ENCODE measurements around the gene PPP2R2C.

The PPP2R2C gene

DNA sequence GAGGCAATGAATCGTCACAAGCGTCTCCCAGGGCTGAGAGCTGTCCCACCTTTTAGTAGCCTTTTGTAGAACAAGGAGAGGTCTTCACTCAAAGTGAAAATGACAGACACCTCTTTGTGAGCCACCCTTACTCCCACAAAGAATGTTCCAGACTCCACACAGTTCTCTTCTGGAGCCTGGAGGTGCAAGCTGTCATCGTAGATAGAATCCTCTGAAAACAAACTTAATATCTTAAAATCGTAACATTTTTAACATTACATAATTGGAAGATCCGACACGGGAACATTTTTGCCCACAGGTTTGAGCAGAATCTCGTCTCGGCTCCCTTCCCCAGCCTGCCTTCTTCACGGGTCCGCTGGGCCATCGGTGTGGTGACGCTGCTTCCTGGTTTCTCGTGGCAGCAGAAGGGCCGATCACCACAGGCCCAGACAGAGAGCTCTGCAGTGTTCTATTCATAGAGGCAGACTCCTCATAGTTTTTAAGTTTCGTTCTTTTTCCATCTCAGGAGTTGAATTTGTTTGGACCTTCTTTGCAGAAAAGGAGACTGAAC is 175.1 kb downstream of the PPP2R2C start:
- peaks cover 0 to 4% (median 0%) of the 10 kb centered on the region in 4 experiments for H3K36me3 ChIP-seq (ENCODE audit: control insufficient read depth in 4 of 4, insufficient read depth in 4 of 4, low read length in 3 of 4)
- no peaks in the 10 kb centered on the region for H3K4me1 ChIP-seq (ENCODE audit: control extremely low read depth in 1 of 4, control insufficient read depth in 4 of 4, insufficient read depth in 4 of 4, low read length in 3 of 4)
- ChIA-PET POLR2A (no interaction called here), CTCF (interaction anchor here (1.3 to 2.0 kb wide), 2 partner anchors 31 to 33 kb away, joined by 4 read pairs; no protein-coding TSS in a partner anchor)
- WGBS (ENCODE audit: insufficient coverage), result 91% methylated on average over 15 of the region's 15 CpGs
- no peak overlapping the region for H3K27ac ChIP-seq (ENCODE audit: insufficient read depth in 1 of 2, low read depth in 1 of 2, low read length in 2 of 2, poor library complexity in 1 of 2, severe bottlenecking in 2 of 2)
- no peak overlapping the region for H3K4me3 ChIP-seq (ENCODE audit: control insufficient read depth in 1 of 7, extremely low read depth in 1 of 7, insufficient read depth in 4 of 7, low read depth in 2 of 7, low read length in 6 of 7)
- no peaks in the 10 kb centered on the region for H3K9me3 ChIP-seq (ENCODE audit: control extremely low read depth in 1 of 5, control insufficient read depth in 4 of 5, insufficient read depth in 2 of 5, low read depth in 1 of 5, low read length in 4 of 5)
- no peak for DNase-seq
- peaks cover 0 to 15% (median 0%) of the 10 kb centered on the region in 5 experiments for H3K27me3 ChIP-seq (replicated peaks in 2 of 5; ENCODE audit: control insufficient read depth in 4 of 5, insufficient read depth in 5 of 5, low read length in 4 of 5)

DNA sequence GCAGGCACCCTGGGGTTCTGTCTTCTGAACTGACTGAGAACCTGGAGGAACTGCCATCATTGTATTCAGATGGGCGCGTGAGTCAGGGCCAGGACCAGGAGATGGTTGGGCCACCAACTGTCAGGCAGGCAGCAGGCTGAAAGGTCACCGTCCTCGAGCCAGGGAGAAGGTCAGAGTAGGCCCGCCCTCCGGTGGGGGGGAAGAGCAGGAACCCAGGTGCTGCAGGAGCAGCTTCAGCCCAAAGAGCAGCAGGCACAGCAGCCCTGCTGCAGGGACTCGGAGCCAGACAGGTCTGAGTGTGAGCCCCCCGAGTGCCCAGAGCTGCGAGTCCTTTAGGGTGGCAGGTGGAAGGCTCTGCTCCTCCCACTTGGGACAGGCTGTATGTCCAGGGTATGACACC is 176.4 kb downstream of the PPP2R2C start:
- WGBS (ENCODE audit: insufficient coverage), result 99% methylated on average over 9 of the region's 9 CpGs
- POLR2A ChIA-PET, result no interaction called here

DNA sequence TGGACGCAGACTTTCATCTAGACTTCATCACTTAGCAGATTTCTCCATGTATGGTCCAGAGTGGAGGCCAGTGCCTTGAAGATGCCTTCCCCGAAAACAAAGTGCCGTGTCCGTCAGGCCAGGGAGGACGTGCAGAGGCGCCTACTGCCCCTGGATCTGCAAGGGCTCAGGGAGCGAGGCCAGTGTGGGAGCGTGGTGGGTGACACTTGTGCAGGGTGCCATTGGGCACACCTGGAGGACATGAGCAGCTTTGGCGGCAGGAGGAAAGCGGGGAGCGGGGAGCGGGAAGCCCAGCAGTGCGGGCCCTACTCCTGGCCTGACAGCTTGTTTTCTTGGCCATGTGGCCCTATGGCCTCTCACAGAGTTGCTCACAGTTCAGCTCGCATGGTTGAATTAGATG is 176.9 kb downstream of the PPP2R2C start:
- Histone ChIP-seq H3K4me3 (ENCODE audit: control insufficient read depth in 1 of 7, extremely low read depth in 1 of 7, insufficient read depth in 4 of 7, low read depth in 2 of 7, low read length in 6 of 7) (no peak overlapping the region), H3K27me3 (replicated peaks in 2 of 5; ENCODE audit: control insufficient read depth in 4 of 5, insufficient read depth in 5 of 5, low read length in 4 of 5) (peaks cover 0 to 15% (median 0%) of the 10 kb centered on the region in 5 experiments), H3K9me3 (ENCODE audit: control extremely low read depth in 1 of 5, control insufficient read depth in 4 of 5, insufficient read depth in 2 of 5, low read depth in 1 of 5, low read length in 4 of 5) (no peaks in the 10 kb centered on the region), H3K4me1 (ENCODE audit: control extremely low read depth in 1 of 4, control insufficient read depth in 4 of 4, insufficient read depth in 4 of 4, low read length in 3 of 4) (no peaks in the 10 kb centered on the region), H3K27ac (ENCODE audit: insufficient read depth in 1 of 2, low read depth in 1 of 2, low read length in 2 of 2, poor library complexity in 1 of 2, severe bottlenecking in 2 of 2) (no peak overlapping the region), H3K36me3 (ENCODE audit: control insufficient read depth in 4 of 4, insufficient read depth in 4 of 4, low read length in 3 of 4) (no peaks in the 10 kb centered on the region)
- CTCF ChIA-PET, result interaction anchor here (1.2 to 1.4 kb wide), 2 partner anchors 11 to 13 kb away, joined by 3 to 4 read pairs; no protein-coding TSS in a partner anchor
- WGBS (ENCODE audit: insufficient coverage), result 99% methylated on average over 14 of the region's 14 CpGs
- POLR2A ChIA-PET, result no interaction called here
- DNase-seq, result no peak

More for the DNA sequence above, 176.4 kb downstream of the PPP2R2C start:
- CTCF ChIA-PET, result interaction anchor here (1.2 to 2.0 kb wide), 3 partner anchors 11 to 32 kb away, joined by 3 to 4 read pairs (median 4); no protein-coding TSS in a partner anchor
- H3K27ac ChIP-seq (ENCODE audit: insufficient read depth in 1 of 2, low read depth in 1 of 2, low read length in 2 of 2, poor library complexity in 1 of 2, severe bottlenecking in 2 of 2), result no peak overlapping the region
- no peaks in the 10 kb centered on the region for H3K4me1 ChIP-seq (ENCODE audit: control extremely low read depth in 1 of 4, control insufficient read depth in 4 of 4, insufficient read depth in 4 of 4, low read length in 3 of 4)
- DNase-seq, result no peak
- no peaks in the 10 kb centered on the region for H3K36me3 ChIP-seq (ENCODE audit: control insufficient read depth in 4 of 4, insufficient read depth in 4 of 4, low read length in 3 of 4)
- H3K27me3 ChIP-seq (replicated peaks in 2 of 5; ENCODE audit: control insufficient read depth in 4 of 5, insufficient read depth in 5 of 5, low read length in 4 of 5), result peaks cover 0 to 15% (median 0%) of the 10 kb centered on the region in 5 experiments
- H3K4me3 ChIP-seq (ENCODE audit: control insufficient read depth in 1 of 7, extremely low read depth in 1 of 7, insufficient read depth in 4 of 7, low read depth in 2 of 7, low read length in 6 of 7), result no peak overlapping the region
- H3K9me3 ChIP-seq (ENCODE audit: control extremely low read depth in 1 of 5, control insufficient read depth in 4 of 5, insufficient read depth in 2 of 5, low read depth in 1 of 5, low read length in 4 of 5), result no peaks in the 10 kb centered on the region

DNA sequence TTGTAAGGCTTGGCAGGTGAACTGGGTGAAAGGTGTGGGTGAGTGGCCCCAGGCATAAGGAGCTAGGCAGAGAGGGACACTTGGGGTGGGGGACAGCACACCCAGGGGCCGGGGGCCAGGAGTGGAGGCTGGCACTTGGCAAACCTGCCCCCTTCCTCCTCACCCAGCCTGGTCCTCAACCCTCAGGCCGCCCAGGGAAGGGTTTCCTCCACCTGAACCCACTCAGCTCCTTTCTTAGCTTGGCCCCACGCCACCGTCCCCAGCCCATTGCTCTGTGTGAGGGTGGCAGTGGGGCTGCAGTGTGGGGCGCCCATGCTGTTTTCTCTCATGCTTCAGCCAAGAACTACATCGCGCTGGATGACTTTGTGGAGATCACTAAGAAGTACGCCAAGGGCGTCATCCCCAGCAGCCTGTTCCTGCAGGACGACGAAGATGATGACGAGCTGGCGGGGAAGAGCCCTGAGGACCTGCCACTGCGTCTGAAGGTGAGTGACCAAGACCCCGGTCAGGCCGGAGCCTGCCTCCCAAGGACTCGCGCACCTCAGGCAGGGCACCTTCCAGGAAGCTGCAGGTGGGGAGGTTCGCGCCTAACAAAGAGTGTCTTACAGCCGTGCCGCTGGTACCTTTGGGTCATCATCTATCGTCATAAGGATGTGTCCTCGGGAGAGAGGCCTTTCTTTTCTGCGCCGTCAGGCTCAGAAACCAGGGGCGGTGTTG is 177.6 kb downstream of the PPP2R2C start:
- Histone ChIP-seq H3K27ac (ENCODE audit: insufficient read depth in 1 of 2, low read depth in 1 of 2, low read length in 2 of 2, poor library complexity in 1 of 2, severe bottlenecking in 2 of 2) (no peak overlapping the region), H3K27me3 (replicated peaks in 2 of 5; ENCODE audit: control insufficient read depth in 4 of 5, insufficient read depth in 5 of 5, low read length in 4 of 5) (peaks cover 0 to 15% (median 0%) of the 10 kb centered on the region in 5 experiments), H3K9me3 (ENCODE audit: control extremely low read depth in 1 of 5, control insufficient read depth in 4 of 5, insufficient read depth in 2 of 5, low read depth in 1 of 5, low read length in 4 of 5) (no peaks in the 10 kb centered on the region), H3K4me1 (ENCODE audit: control extremely low read depth in 1 of 4, control insufficient read depth in 4 of 4, insufficient read depth in 4 of 4, low read length in 3 of 4) (no peaks in the 10 kb centered on the region), H3K36me3 (ENCODE audit: control insufficient read depth in 4 of 4, insufficient read depth in 4 of 4, low read length in 3 of 4) (no peaks in the 10 kb centered on the region), H3K4me3 (ENCODE audit: control insufficient read depth in 1 of 7, extremely low read depth in 1 of 7, insufficient read depth in 4 of 7, low read depth in 2 of 7, low read length in 6 of 7) (no peak overlapping the region)
- CTCF ChIA-PET, result interaction anchor here (1.2 to 1.4 kb wide), 2 partner anchors 12 to 13 kb away, joined by 3 to 4 read pairs; no protein-coding TSS in a partner anchor
- POLR2A ChIA-PET, result no interaction called here
- no peak for DNase-seq
- WGBS (ENCODE audit: insufficient coverage), result 98% methylated on average over 23 of the region's 27 CpGs

DNA sequence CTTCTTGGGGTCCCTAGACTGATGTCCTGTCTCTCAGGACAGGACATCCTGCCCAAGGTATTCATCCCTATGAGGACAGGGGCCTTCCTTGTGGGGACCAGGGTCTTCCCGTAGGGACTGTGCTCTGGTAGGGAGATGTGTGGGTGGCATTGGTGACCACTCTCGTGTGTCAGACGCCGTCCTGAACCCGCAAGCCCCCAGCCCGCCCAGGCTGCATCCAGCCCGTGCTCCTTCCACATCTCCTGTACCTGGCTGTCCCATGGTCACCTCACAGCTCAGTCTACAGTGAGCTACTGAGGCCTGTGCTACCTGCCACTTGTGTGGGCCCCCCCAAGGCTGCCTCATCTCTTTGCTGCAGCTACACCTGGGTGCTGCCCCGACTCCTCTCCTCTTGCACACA is 178.8 kb downstream of the PPP2R2C start:
- WGBS (ENCODE audit: insufficient coverage), result 90% methylated on average over 5 of the region's 8 CpGs
- Histone ChIP-seq H3K4me3 (ENCODE audit: control insufficient read depth in 1 of 7, extremely low read depth in 1 of 7, insufficient read depth in 4 of 7, low read depth in 2 of 7, low read length in 6 of 7) (no peak overlapping the region), H3K36me3 (ENCODE audit: control insufficient read depth in 4 of 4, insufficient read depth in 4 of 4, low read length in 3 of 4) (no peaks in the 10 kb centered on the region), H3K4me1 (ENCODE audit: control extremely low read depth in 1 of 4, control insufficient read depth in 4 of 4, insufficient read depth in 4 of 4, low read length in 3 of 4) (no peaks in the 10 kb centered on the region), H3K27ac (ENCODE audit: insufficient read depth in 1 of 2, low read depth in 1 of 2, low read length in 2 of 2, poor library complexity in 1 of 2, severe bottlenecking in 2 of 2) (no peak overlapping the region), H3K27me3 (replicated peaks in 2 of 5; ENCODE audit: control insufficient read depth in 4 of 5, insufficient read depth in 5 of 5, low read length in 4 of 5) (peaks cover 0 to 15% (median 0%) of the 10 kb centered on the region in 5 experiments), H3K9me3 (ENCODE audit: control extremely low read depth in 1 of 5, control insufficient read depth in 4 of 5, insufficient read depth in 2 of 5, low read depth in 1 of 5, low read length in 4 of 5) (no peaks in the 10 kb centered on the region)
- DNase-seq, result no peak
- ChIA-PET CTCF (no interaction called here), POLR2A (no interaction called here)

DNA sequence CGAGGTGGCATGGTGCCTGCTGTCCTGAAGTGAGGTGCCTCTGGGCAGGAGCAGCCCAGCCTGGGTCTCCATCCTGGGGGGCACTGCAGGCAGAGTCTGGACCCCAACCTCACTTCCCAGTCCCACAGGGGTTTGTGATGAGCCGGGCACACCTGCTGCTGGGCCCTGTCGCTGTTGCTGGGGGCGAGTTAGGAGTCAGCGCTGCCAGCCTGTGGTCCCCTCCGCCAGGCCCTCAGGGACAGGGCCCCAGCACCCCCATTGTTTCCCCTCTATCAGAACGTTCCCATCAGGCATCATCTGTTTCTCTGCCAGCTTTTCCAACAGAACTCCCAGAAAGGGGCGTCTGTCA is 179.3 kb downstream of the PPP2R2C start:
- POLR2A ChIA-PET, result no interaction called here
- CTCF ChIA-PET, result no interaction called here
- Histone ChIP-seq H3K27ac (ENCODE audit: insufficient read depth in 1 of 2, low read depth in 1 of 2, low read length in 2 of 2, poor library complexity in 1 of 2, severe bottlenecking in 2 of 2) (no peak overlapping the region), H3K4me3 (ENCODE audit: control insufficient read depth in 1 of 7, extremely low read depth in 1 of 7, insufficient read depth in 4 of 7, low read depth in 2 of 7, low read length in 6 of 7) (no peak overlapping the region), H3K27me3 (replicated peaks in 2 of 5; ENCODE audit: control insufficient read depth in 4 of 5, insufficient read depth in 5 of 5, low read length in 4 of 5) (peaks cover 0 to 15% (median 2%) of the 10 kb centered on the region in 5 experiments), H3K4me1 (ENCODE audit: control extremely low read depth in 1 of 4, control insufficient read depth in 4 of 4, insufficient read depth in 4 of 4, low read length in 3 of 4) (no peaks in the 10 kb centered on the region), H3K9me3 (ENCODE audit: control extremely low read depth in 1 of 5, control insufficient read depth in 4 of 5, insufficient read depth in 2 of 5, low read depth in 1 of 5, low read length in 4 of 5) (no peaks in the 10 kb centered on the region), H3K36me3 (ENCODE audit: control insufficient read depth in 4 of 4, insufficient read depth in 4 of 4, low read length in 3 of 4) (no peaks in the 10 kb centered on the region)
- 99% methylated on average over 7 of the region's 8 CpGs for WGBS (ENCODE audit: insufficient coverage)
- DNase-seq, result no peak

DNA sequence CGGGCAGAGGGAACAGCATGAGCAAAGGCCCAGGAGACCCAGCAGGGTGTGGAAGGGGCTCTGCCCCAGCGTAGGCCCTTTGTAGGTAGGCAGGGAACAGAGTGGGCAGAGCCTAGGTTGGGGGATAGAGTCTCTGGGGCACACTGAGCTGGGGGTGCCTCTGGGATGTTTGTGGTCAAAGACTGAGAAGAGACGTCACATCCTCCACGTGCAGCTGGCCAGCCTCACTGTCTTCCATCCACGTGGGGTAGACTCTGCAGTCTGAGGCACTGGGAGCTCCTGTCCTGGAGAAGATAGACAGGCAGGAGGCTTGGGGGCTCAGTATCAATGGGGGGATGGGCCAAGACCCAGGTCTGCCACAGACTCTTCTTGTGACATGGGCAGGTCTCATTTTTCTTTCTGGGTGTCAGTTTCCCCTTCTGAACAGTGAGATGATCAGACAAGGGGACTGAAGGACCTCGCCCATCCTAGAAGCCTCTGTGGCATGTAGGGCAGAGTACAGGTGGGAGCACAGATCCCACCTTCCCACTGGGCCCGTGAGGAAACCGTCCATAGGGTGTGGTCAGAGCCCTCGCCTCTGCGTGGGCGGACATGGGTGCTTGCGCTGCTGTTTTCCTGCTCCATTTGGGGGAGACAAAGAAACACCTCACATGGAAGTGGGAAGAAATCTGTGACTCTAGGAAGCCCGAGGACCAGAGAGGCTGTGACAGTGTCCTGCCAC is 179.9 kb downstream of the PPP2R2C start:
- no peaks in the 10 kb centered on the region for H3K36me3 ChIP-seq (ENCODE audit: control insufficient read depth in 4 of 4, insufficient read depth in 4 of 4, low read length in 3 of 4)
- POLR2A ChIA-PET, result no interaction called here
- H3K4me3 ChIP-seq (ENCODE audit: control insufficient read depth in 1 of 7, extremely low read depth in 1 of 7, insufficient read depth in 4 of 7, low read depth in 2 of 7, low read length in 6 of 7), result no peak overlapping the region
- H3K27ac ChIP-seq (ENCODE audit: insufficient read depth in 1 of 2, low read depth in 1 of 2, low read length in 2 of 2, poor library complexity in 1 of 2, severe bottlenecking in 2 of 2), result no peak overlapping the region
- H3K9me3 ChIP-seq (ENCODE audit: control extremely low read depth in 1 of 5, control insufficient read depth in 4 of 5, insufficient read depth in 2 of 5, low read depth in 1 of 5, low read length in 4 of 5), result no peaks in the 10 kb centered on the region
- H3K4me1 ChIP-seq (ENCODE audit: control extremely low read depth in 1 of 4, control insufficient read depth in 4 of 4, insufficient read depth in 4 of 4, low read length in 3 of 4), result no peaks in the 10 kb centered on the region
- WGBS (ENCODE audit: insufficient coverage), result 95% methylated on average over 12 of the region's 13 CpGs
- CTCF ChIA-PET, result no interaction called here
- H3K27me3 ChIP-seq (replicated peaks in 2 of 5; ENCODE audit: control insufficient read depth in 4 of 5, insufficient read depth in 5 of 5, low read length in 4 of 5), result peaks cover 0 to 15% (median 2%) of the 10 kb centered on the region in 5 experiments
- no peak for DNase-seq
